ENCODE measurements around the gene CHST11.

CHST11 gene

GRCh38 chr12:104456417-104456949, at the start of gene CHST11:
CHST11 (plus strand) TSS chr12:104456948.
- Histone ChIP-seq H3K27me3 (ENCODE audit: control insufficient read depth in 1 of 2, insufficient read depth in 2 of 2, low read length in 2 of 2) (no peaks in the 10 kb centered on the region), H3K9ac (ENCODE audit: low read length) (peak within 1 kb of the TSS; percentile 47), H3K9me3 (ENCODE audit: low read length) (no peaks in the 10 kb centered on the region), H3K27ac (ENCODE audit: low read depth, low read length) (peak within 1 kb of the TSS; percentile 59), H3K4me1 (ENCODE audit: insufficient read depth, low read length) (peaks cover 11% of the 10 kb centered on the region), H3K4me3 (ENCODE audit: low read depth in 1 of 2, low read length in 2 of 2) (peak within 1 kb of the TSS; percentile 66 to 96), H3K36me3 (ENCODE audit: insufficient read depth, low read length) (no peaks in the 10 kb centered on the region)

GRCh38 chr12:104407438-104407837, 49.3 kb upstream of the CHST11 start:
- Histone ChIP-seq H3K27me3 (ENCODE audit: control insufficient read depth in 1 of 2, insufficient read depth in 2 of 2, low read length in 2 of 2) (no peaks in the 10 kb centered on the region), H3K9me3 (ENCODE audit: low read length) (no peaks in the 10 kb centered on the region), H3K36me3 (ENCODE audit: insufficient read depth, low read length) (no peaks in the 10 kb centered on the region), H3K4me1 (ENCODE audit: insufficient read depth, low read length) (no peaks in the 10 kb centered on the region), H3K27ac (ENCODE audit: low read depth, low read length) (no peak overlapping the region), H3K4me3 (ENCODE audit: low read depth in 1 of 2, low read length in 2 of 2) (no peak overlapping the region), H3K9ac (ENCODE audit: low read length) (no peak overlapping the region)

GRCh38 chr12:104407922-104408321, 48.8 kb upstream of the CHST11 start:
- Histone ChIP-seq H3K9ac (ENCODE audit: low read length) (no peak overlapping the region), H3K27ac (ENCODE audit: low read depth, low read length) (no peak overlapping the region), H3K4me1 (ENCODE audit: insufficient read depth, low read length) (no peaks in the 10 kb centered on the region)

GRCh38 chr12:104410326-104410725, 46.4 kb upstream of the CHST11 start:
- Histone ChIP-seq H3K4me1 (ENCODE audit: insufficient read depth, low read length) (no peaks in the 10 kb centered on the region), H3K36me3 (ENCODE audit: insufficient read depth, low read length) (no peaks in the 10 kb centered on the region), H3K27ac (ENCODE audit: low read depth, low read length) (no peak overlapping the region), H3K9me3 (ENCODE audit: low read length) (no peaks in the 10 kb centered on the region), H3K9ac (ENCODE audit: low read length) (no peak overlapping the region), H3K27me3 (ENCODE audit: control insufficient read depth in 1 of 2, insufficient read depth in 2 of 2, low read length in 2 of 2) (no peaks in the 10 kb centered on the region), H3K4me3 (ENCODE audit: low read depth in 1 of 2, low read length in 2 of 2) (no peak overlapping the region)

More at GRCh38 chr12:104407922-104408321, 48.8 kb upstream of the CHST11 start:
- Histone ChIP-seq H3K4me3 (ENCODE audit: low read depth in 1 of 2, low read length in 2 of 2) (no peak overlapping the region), H3K27me3 (ENCODE audit: control insufficient read depth in 1 of 2, insufficient read depth in 2 of 2, low read length in 2 of 2) (no peaks in the 10 kb centered on the region), H3K9me3 (ENCODE audit: low read length) (no peaks in the 10 kb centered on the region), H3K36me3 (ENCODE audit: insufficient read depth, low read length) (no peaks in the 10 kb centered on the region)

- Histone ChIP-seq H3K9me3 (ENCODE audit: low read length) (no peaks in the 10 kb centered on the region), H3K36me3 (ENCODE audit: insufficient read depth, low read length) (no peaks in the 10 kb centered on the region), H3K4me1 (ENCODE audit: insufficient read depth, low read length) (no peaks in the 10 kb centered on the region), H3K27ac (ENCODE audit: low read depth, low read length) (no peak overlapping the region), H3K27me3 (ENCODE audit: control insufficient read depth in 1 of 2, insufficient read depth in 2 of 2, low read length in 2 of 2) (no peaks in the 10 kb centered on the region), H3K4me3 (ENCODE audit: low read depth in 1 of 2, low read length in 2 of 2) (no peak overlapping the region), H3K9ac (ENCODE audit: low read length) (no peak overlapping the region)
Observed at GRCh38 chr12:104410786-104411185, 46.0 kb upstream of the CHST11 start.

- no peaks in the 10 kb centered on the region for H3K4me1 ChIP-seq (ENCODE audit: insufficient read depth, low read length)
- no peak overlapping the region for H3K27ac ChIP-seq (ENCODE audit: low read depth, low read length)
- no peaks in the 10 kb centered on the region for H3K36me3 ChIP-seq (ENCODE audit: insufficient read depth, low read length)
- H3K9me3 ChIP-seq (ENCODE audit: low read length): no peaks in the 10 kb centered on the region
- H3K9ac ChIP-seq (ENCODE audit: low read length): no peak overlapping the region
- H3K4me3 ChIP-seq (ENCODE audit: low read depth in 1 of 2, low read length in 2 of 2): no peak overlapping the region
- no peaks in the 10 kb centered on the region for H3K27me3 ChIP-seq (ENCODE audit: control insufficient read depth in 1 of 2, insufficient read depth in 2 of 2, low read length in 2 of 2)
Observed at GRCh38 chr12:104411826-104412641, 44.7 kb upstream of the CHST11 start.

GRCh38 chr12:104412681-104413080, 44.1 kb upstream of the CHST11 start:
- Histone ChIP-seq H3K9me3 (ENCODE audit: low read length) (no peaks in the 10 kb centered on the region), H3K36me3 (ENCODE audit: insufficient read depth, low read length) (no peaks in the 10 kb centered on the region), H3K4me1 (ENCODE audit: insufficient read depth, low read length) (no peaks in the 10 kb centered on the region), H3K27ac (ENCODE audit: low read depth, low read length) (no peak overlapping the region), H3K9ac (ENCODE audit: low read length) (no peak overlapping the region), H3K4me3 (ENCODE audit: low read depth in 1 of 2, low read length in 2 of 2) (no peak overlapping the region), H3K27me3 (ENCODE audit: control insufficient read depth in 1 of 2, insufficient read depth in 2 of 2, low read length in 2 of 2) (no peaks in the 10 kb centered on the region)

GRCh38 chr12:104413330-104413729, 43.4 kb upstream of the CHST11 start:
- H3K36me3 ChIP-seq (ENCODE audit: insufficient read depth, low read length): no peaks in the 10 kb centered on the region
- H3K27ac ChIP-seq (ENCODE audit: low read depth, low read length): no peak overlapping the region
- no peaks in the 10 kb centered on the region for H3K4me1 ChIP-seq (ENCODE audit: insufficient read depth, low read length)
- H3K9ac ChIP-seq (ENCODE audit: low read length): no peak overlapping the region
- no peaks in the 10 kb centered on the region for H3K27me3 ChIP-seq (ENCODE audit: control insufficient read depth in 1 of 2, insufficient read depth in 2 of 2, low read length in 2 of 2)
- H3K9me3 ChIP-seq (ENCODE audit: low read length): no peaks in the 10 kb centered on the region
- no peak overlapping the region for H3K4me3 ChIP-seq (ENCODE audit: low read depth in 1 of 2, low read length in 2 of 2)

- H3K36me3 ChIP-seq (ENCODE audit: insufficient read depth, low read length): no peaks in the 10 kb centered on the region
- H3K9ac ChIP-seq (ENCODE audit: low read length): no peak overlapping the region
- H3K27me3 ChIP-seq (ENCODE audit: control insufficient read depth in 1 of 2, insufficient read depth in 2 of 2, low read length in 2 of 2): no peaks in the 10 kb centered on the region
- no peaks in the 10 kb centered on the region for H3K9me3 ChIP-seq (ENCODE audit: low read length)
- no peak overlapping the region for H3K4me3 ChIP-seq (ENCODE audit: low read depth in 1 of 2, low read length in 2 of 2)
- no peak overlapping the region for H3K27ac ChIP-seq (ENCODE audit: low read depth, low read length)
- H3K4me1 ChIP-seq (ENCODE audit: insufficient read depth, low read length): no peaks in the 10 kb centered on the region
Observed at GRCh38 chr12:104414581-104415341, 42.0 kb upstream of the CHST11 start.

GRCh38 chr12:104415342-104415980, 41.3 kb upstream of the CHST11 start:
- Histone ChIP-seq H3K36me3 (ENCODE audit: insufficient read depth, low read length) (no peaks in the 10 kb centered on the region), H3K27me3 (ENCODE audit: control insufficient read depth in 1 of 2, insufficient read depth in 2 of 2, low read length in 2 of 2) (no peaks in the 10 kb centered on the region), H3K9me3 (ENCODE audit: low read length) (no peaks in the 10 kb centered on the region), H3K4me3 (ENCODE audit: low read depth in 1 of 2, low read length in 2 of 2) (no peak overlapping the region), H3K27ac (ENCODE audit: low read depth, low read length) (no peak overlapping the region), H3K9ac (ENCODE audit: low read length) (no peak overlapping the region), H3K4me1 (ENCODE audit: insufficient read depth, low read length) (no peaks in the 10 kb centered on the region)

GRCh38 chr12:104416136-104416535, 40.6 kb upstream of the CHST11 start:
- Histone ChIP-seq H3K4me1 (ENCODE audit: insufficient read depth, low read length) (no peaks in the 10 kb centered on the region), H3K27me3 (ENCODE audit: control insufficient read depth in 1 of 2, insufficient read depth in 2 of 2, low read length in 2 of 2) (no peaks in the 10 kb centered on the region), H3K9ac (ENCODE audit: low read length) (no peak overlapping the region), H3K9me3 (ENCODE audit: low read length) (no peaks in the 10 kb centered on the region), H3K27ac (ENCODE audit: low read depth, low read length) (no peak overlapping the region), H3K4me3 (ENCODE audit: low read depth in 1 of 2, low read length in 2 of 2) (no peak overlapping the region), H3K36me3 (ENCODE audit: insufficient read depth, low read length) (no peaks in the 10 kb centered on the region)
